GM15510 (cell line): ENCODE measurements around the gene PLIN4.

Source experiments
- POLR2A ChIP-seq: IDR thresholded peaks from 3 replicates; pipeline ENCODE4 v1.6.1; 2011; ENCODE audit warnings: borderline replicate concordance; ENCODE audit not compliant: insufficient read length; ENCODE audit errors: extremely low read depth

PLIN4 gene

GRCh38 chr19:4516199-4516938 lies 1.9 kb downstream of the PLIN4 start:
- TF ChIP-seq POLR2A, result no peak

GRCh38 chr19:4515732-4516131 lies 2.6 kb downstream of the PLIN4 start:
- no peak for TF ChIP-seq POLR2A

GRCh38 chr19:4513248-4513647 lies 5.0 kb downstream of the PLIN4 start:
- no peak for TF ChIP-seq POLR2A

- no peak for TF ChIP-seq POLR2A
Observed at GRCh38 chr19:4512070-4512469, 6.2 kb downstream of the PLIN4 start.

- TF ChIP-seq POLR2A, result no peak
Observed at GRCh38 chr19:4511300-4512054, 6.8 kb downstream of the PLIN4 start.

- TF ChIP-seq POLR2A, result no peak
Observed at GRCh38 chr19:4510435-4511255, 7.6 kb downstream of the PLIN4 start.

GRCh38 chr19:4508698-4509097 lies 9.6 kb downstream of the PLIN4 start:
- no peak for TF ChIP-seq POLR2A

- no peak for TF ChIP-seq POLR2A
Observed at GRCh38 chr19:4507804-4508203, 10.5 kb downstream of the PLIN4 start.

GRCh38 chr19:4507150-4507452 lies 11.2 kb downstream of the PLIN4 start:
- TF ChIP-seq POLR2A, result no peak

GRCh38 chr19:4506449-4507149 lies 11.7 kb downstream of the PLIN4 start:
- no peak for TF ChIP-seq POLR2A

GRCh38 chr19:4505570-4506448 lies 12.5 kb downstream of the PLIN4 start:
- no peak for TF ChIP-seq POLR2A

- no peak for TF ChIP-seq POLR2A
Observed at GRCh38 chr19:4504891-4505569, 13.3 kb downstream of the PLIN4 start.

GRCh38 chr19:4504297-4504701 lies 14.0 kb downstream of the PLIN4 start:
- no peak for TF ChIP-seq POLR2A
